ENCODE results near the gene MRPL48.
"Not testable (repeated sequence)": the region's sequence is repeated elsewhere in the genome, so short reads cannot be mapped to it uniquely, and the experiment has no call there.

MRPL48 gene

GRCh38 chr11:73787643-73788558 is at the start of gene MRPL48:
Gene MRPL48, plus strand, starts transcription at chr11:73787874. Its CDS starts 98 bp downstream, at chr11:73787972.
- DNase-seq = peak; percentile 96

GRCh38 chr11:73743045-73743444 is 44.6 kb upstream of the MRPL48 start:
- DNase-seq = no peak

GRCh38 chr11:73746701-73747100 is 41.0 kb upstream of the MRPL48 start:
- DNase-seq = no peak

GRCh38 chr11:73747762-73748161 is 39.9 kb upstream of the MRPL48 start:
- DNase-seq = no peak

- DNase-seq = no peak
Observed at GRCh38 chr11:73748300-73748699, 39.4 kb upstream of the MRPL48 start.

- no peak for DNase-seq
Observed at GRCh38 chr11:73749118-73749517, 38.6 kb upstream of the MRPL48 start.

- DNase-seq = no peak
Observed at GRCh38 chr11:73750228-73750627, 37.4 kb upstream of the MRPL48 start.

GRCh38 chr11:73750862-73751261 is 36.8 kb upstream of the MRPL48 start:
- not testable (repeated sequence) for DNase-seq

GRCh38 chr11:73752216-73752867 is 35.3 kb upstream of the MRPL48 start:
- no peak for DNase-seq

- DNase-seq = no peak
Observed at GRCh38 chr11:73752903-73753302, 34.8 kb upstream of the MRPL48 start.

GRCh38 chr11:73753938-73754337 is 33.7 kb upstream of the MRPL48 start:
- DNase-seq = no peak

- no peak for DNase-seq
Observed at GRCh38 chr11:73755670-73756069, 32.0 kb upstream of the MRPL48 start.

GRCh38 chr11:73757598-73757997 is 30.1 kb upstream of the MRPL48 start:
- no peak for DNase-seq

- DNase-seq = no peak
Observed at GRCh38 chr11:73758451-73758850, 29.2 kb upstream of the MRPL48 start.

GRCh38 chr11:73759610-73760134 is 28.0 kb upstream of the MRPL48 start:
- DNase-seq = peak; percentile 20

GRCh38 chr11:73760135-73760678 is 27.5 kb upstream of the MRPL48 start:
- DNase-seq = peak; percentile 41

- peak; percentile 100 for DNase-seq
Observed at GRCh38 chr11:73760679-73761402, 26.8 kb upstream of the MRPL48 start, which contains the start of gene RAB6A. Gene RAB6A, minus strand, starts transcription at chr11:73761074. Its CDS starts 439 bp downstream, at chr11:73760635.

GRCh38 chr11:73761403-73761945 is 26.2 kb upstream of the MRPL48 start:
- no peak for DNase-seq

GRCh38 chr11:73762732-73763131 is 24.9 kb upstream of the MRPL48 start:
- DNase-seq = no peak

- DNase-seq = no peak
Observed at GRCh38 chr11:73766763-73767162, 20.9 kb upstream of the MRPL48 start.

- not testable (repeated sequence) for DNase-seq
Observed at GRCh38 chr11:73770811-73771210, 16.9 kb upstream of the MRPL48 start.
